ENCODE data around the gene ACER1. TPM values are rescaled to one million over a fixed set of nuclear protein-coding genes. Genes with fewer than 3 reads are reported as not detected.

The ACER1 gene
- total and polyA plus RNA-seq, 10 of the 15 experiments (the other 5 are each of a cell fraction or from before 2014, with no cell fraction given): not detected

DNA sequence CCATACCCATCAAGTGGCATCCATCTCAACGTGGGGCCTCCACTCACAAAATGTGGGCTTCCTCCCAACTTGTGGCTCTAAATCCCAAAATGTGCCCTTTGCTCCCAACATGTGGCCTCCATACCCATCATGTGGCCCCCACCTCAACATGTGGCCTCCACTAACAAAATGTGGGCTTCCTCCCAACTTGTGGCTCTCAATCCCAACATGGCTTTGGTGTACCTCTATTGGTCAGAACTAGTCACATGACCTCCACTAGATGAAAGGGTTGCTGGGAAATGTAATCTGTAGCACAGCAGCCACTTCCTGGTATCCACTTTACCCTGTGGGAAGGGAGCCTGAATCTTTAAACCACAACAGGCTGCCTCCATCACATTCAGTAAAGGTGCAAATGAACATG, 10.1 kb upstream of the ACER1 start:
- ChIA-PET SMC1A (ENCODE audit: uncharacterized antibody, unreplicated experiment) (no interaction called here), POLR2A (no interaction called here), CTCF (no interaction called here), RAD21 (ENCODE audit: unreplicated experiment) (no interaction called here)
- Histone ChIP-seq H3K79me2 (ENCODE audit: control insufficient read depth, insufficient read depth, low read length) (no peaks in the 10 kb centered on the region), H3K4me3 (no peak overlapping the region), H3K4me1 (ENCODE audit: control insufficient read depth, insufficient read depth, low read length) (no peaks in the 10 kb centered on the region), H3K27me3 (replicated peaks in 1 of 2; ENCODE audit: control insufficient read depth in 2 of 2, insufficient read depth in 2 of 2, low read length in 1 of 2) (no peaks in the 10 kb centered on the region), H4K20me1 (ENCODE audit: control insufficient read depth, insufficient read depth) (no peaks in the 10 kb centered on the region), H3K4me2 (ENCODE audit: control insufficient read depth, insufficient read depth) (no peak overlapping the region), H2AFZ (ENCODE audit: control insufficient read depth, low read depth, low read length) (peak overlapping the region; percentile 15), H3K36me3 (ENCODE audit: control insufficient read depth in 2 of 2, insufficient read depth in 2 of 2, low read length in 1 of 2) (no peaks in the 10 kb centered on the region), H3K9ac (ENCODE audit: control insufficient read depth, insufficient read depth, low read length) (no peak overlapping the region), H3K9me3 (replicated peaks; ENCODE audit: control insufficient read depth, insufficient read depth, low read length) (no peaks in the 10 kb centered on the region), H3K27ac (ENCODE audit: control insufficient read depth, insufficient read depth) (no peak overlapping the region)
- DNase-seq (ENCODE audit: low read depth, low spot score) (no peak), ATAC-seq (no peak), FAIRE-seq (no peak)
- peak; percentile 37 for TF ChIP-seq USF1 (IDR thresholded peaks at IDR 0.05; ENCODE audit: borderline replicate concordance, extremely low read length, insufficient read depth, low read depth, low read length)
- TF ChIP-seq LARP7 (IDR thresholded peaks at IDR 0.05): no peak
- in situ Hi-C loops (cut with MboI): no loop called here
- 35% methylated on average over 1 of the region's 1 CpG for WGBS (ENCODE audit: insufficient coverage, insufficient replicate concordance, low lambda C conversion rate, missing lambda C conversion rate)
- no TSS peak for BruUV-seq (replicated peaks)
- intact Hi-C loops (cut with micrococcal nuclease; ENCODE audit: unreplicated experiment): no loop called here

DNA sequence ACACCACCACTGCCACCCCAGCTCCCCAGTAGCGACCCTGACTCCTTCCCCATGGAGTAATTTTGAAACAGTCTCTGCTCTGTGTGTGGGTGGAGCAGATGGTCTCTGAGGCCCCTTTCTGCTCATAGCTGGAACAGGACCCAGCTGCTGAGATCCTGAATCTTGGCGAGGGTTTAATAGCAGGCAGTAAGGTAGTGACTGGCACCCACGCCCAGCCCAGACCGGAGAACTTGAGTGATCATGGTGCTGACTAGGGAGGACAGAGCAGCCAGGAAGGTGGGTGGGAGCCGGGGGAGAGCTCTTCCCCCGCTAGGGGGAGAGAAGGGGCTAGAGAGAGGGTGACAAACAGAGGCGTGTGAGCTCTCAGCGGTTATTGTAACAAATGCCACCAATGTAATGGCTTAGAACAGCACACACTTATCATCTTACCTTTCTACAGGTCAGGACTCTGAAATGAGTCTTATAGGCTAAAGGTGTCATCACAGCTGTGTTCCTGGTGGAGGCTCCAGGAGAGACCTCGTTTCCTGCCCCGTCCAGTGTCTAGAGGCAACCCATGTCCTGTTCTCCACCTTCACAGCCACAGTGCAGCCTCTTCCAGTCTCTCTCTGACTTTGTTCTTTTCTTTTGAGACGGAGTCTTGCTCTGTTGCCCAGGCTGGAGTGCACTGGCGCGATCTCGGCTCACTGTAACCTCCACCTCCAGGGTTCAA, 7.2 kb upstream of the ACER1 start:
- Histone ChIP-seq H3K27ac (ENCODE audit: control insufficient read depth, insufficient read depth) (no peak overlapping the region), H2AFZ (ENCODE audit: control insufficient read depth, low read depth, low read length) (peak overlapping the region; percentile 7; the same call in 1 of the 2 replicates), H3K4me3 (no peak overlapping the region), H3K9ac (ENCODE audit: control insufficient read depth, insufficient read depth, low read length) (no peak overlapping the region), H3K4me1 (ENCODE audit: control insufficient read depth, insufficient read depth, low read length) (no peaks in the 10 kb centered on the region), H3K9me3 (replicated peaks; ENCODE audit: control insufficient read depth, insufficient read depth, low read length) (no peaks in the 10 kb centered on the region), H3K36me3 (ENCODE audit: control insufficient read depth in 2 of 2, insufficient read depth in 2 of 2, low read length in 1 of 2) (no peaks in the 10 kb centered on the region), H3K4me2 (ENCODE audit: control insufficient read depth, insufficient read depth) (no peak overlapping the region), H3K79me2 (ENCODE audit: control insufficient read depth, insufficient read depth, low read length) (no peaks in the 10 kb centered on the region), H3K27me3 (replicated peaks in 1 of 2; ENCODE audit: control insufficient read depth in 2 of 2, insufficient read depth in 2 of 2, low read length in 1 of 2) (no peaks in the 10 kb centered on the region), H4K20me1 (ENCODE audit: control insufficient read depth, insufficient read depth) (no peaks in the 10 kb centered on the region)
- RAD21 ChIA-PET (ENCODE audit: unreplicated experiment): interaction anchor here (1.5 kb wide), 1 partner anchor 141 kb away, joined by 3 read pairs; the partner anchor contains the start of gene DENND1C
- DNase-seq (ENCODE audit: low read depth, low spot score) (no peak), FAIRE-seq (no peak), ATAC-seq (peak; percentile 30; the same call in 2 of the 3 replicates)
- no TSS peak for BruUV-seq (replicated peaks)
- SMC1A ChIA-PET (ENCODE audit: uncharacterized antibody, unreplicated experiment): interaction anchor here (1.1 kb wide), 1 partner anchor 11 kb away, joined by 3 read pairs; no protein-coding TSS in a partner anchor
- WGBS (ENCODE audit: insufficient coverage, insufficient replicate concordance, low lambda C conversion rate, missing lambda C conversion rate): 29% methylated on average over 14 of the region's 14 CpGs
- POLR2A ChIA-PET: interaction anchor here (1.1 kb wide), 1 partner anchor 13 kb away, joined by 3 read pairs; no protein-coding TSS in a partner anchor
- CTCF ChIA-PET: interaction anchor here (0.8 to 1.2 kb wide), 3 partner anchors 13 to 122 kb away, joined by 3 to 4 read pairs (median 4); no protein-coding TSS in a partner anchor
- in situ Hi-C loops (cut with MboI) (no loop called here), intact Hi-C loops (cut with micrococcal nuclease; ENCODE audit: unreplicated experiment) (no loop called here)
- TF ChIP-seq ETV6 (conservative IDR thresholded peaks at IDR 0.05 in 1 of 2, IDR thresholded peaks at IDR 0.05 in 1 of 2; ENCODE audit: borderline replicate concordance in 1 of 2, low read depth in 1 of 2) (no peak), TCF12 (IDR thresholded peaks at IDR 0.05; ENCODE audit: low read depth, low read length) (peak; percentile 57; the same call in 1 of the 2 replicates), CBFB (IDR thresholded peaks at IDR 0.05; ENCODE audit: low read depth) (no peak), ZBTB33 (IDR thresholded peaks at IDR 0.05) (no peak), NBN (IDR thresholded peaks at IDR 0.05) (no peak), NR2C2 (IDR thresholded peaks at IDR 0.05; ENCODE audit: borderline replicate concordance, control insufficient read depth, insufficient read length, low read depth) (no peak)
- TF ChIP-seq, protein P1, sequence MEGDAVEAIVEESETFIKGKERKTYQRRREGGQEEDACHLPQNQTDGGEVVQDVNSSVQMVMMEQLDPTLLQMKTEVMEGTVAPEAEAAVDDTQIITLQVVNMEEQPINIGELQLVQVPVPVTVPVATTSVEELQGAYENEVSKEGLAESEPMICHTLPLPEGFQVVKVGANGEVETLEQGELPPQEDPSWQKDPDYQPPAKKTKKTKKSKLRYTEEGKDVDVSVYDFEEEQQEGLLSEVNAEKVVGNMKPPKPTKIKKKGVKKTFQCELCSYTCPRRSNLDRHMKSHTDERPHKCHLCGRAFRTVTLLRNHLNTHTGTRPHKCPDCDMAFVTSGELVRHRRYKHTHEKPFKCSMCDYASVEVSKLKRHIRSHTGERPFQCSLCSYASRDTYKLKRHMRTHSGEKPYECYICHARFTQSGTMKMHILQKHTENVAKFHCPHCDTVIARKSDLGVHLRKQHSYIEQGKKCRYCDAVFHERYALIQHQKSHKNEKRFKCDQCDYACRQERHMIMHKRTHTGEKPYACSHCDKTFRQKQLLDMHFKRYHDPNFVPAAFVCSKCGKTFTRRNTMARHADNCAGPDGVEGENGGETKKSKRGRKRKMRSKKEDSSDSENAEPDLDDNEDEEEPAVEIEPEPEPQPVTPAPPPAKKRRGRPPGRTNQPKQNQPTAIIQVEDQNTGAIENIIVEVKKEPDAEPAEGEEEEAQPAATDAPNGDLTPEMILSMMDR (IDR thresholded peaks at IDR 0.05 in 2 of 3, conservative IDR thresholded peaks at IDR 0.05 in 1 of 3; ENCODE audit: control insufficient read depth in 2 of 3, extremely low read depth in 1 of 3, insufficient read depth in 1 of 3, low read depth in 3 of 3, low read length in 3 of 3): 0 out of 6 replicates have a peak, but pooled peaks of 1 of the 3 experiments have one; percentile 5
